ENCODE results near the gene AHDC1.
"Not testable (repeated sequence)": the region's sequence is repeated elsewhere in the genome, so short reads cannot be mapped to it uniquely, and the experiment has no call there.

GRCh38 chr1:27553823-27554222, 50.1 kb downstream of the AHDC1 start:
- TF ChIP-seq CTCF (IDR thresholded peaks at IDR 0.05; ENCODE audit: low read length); EZH2 (optimal IDR thresholded peaks at IDR 0.05; ENCODE audit: low read depth, low read length); EZH2phosphoT487 (IDR thresholded peaks at IDR 0.05; ENCODE audit: low read length): not testable (repeated sequence)

All from MM.1S (cell line).